Peyer's patch (tissue), 4 donors: Measurements from ENCODE around the gene ASPSCR1.

Experiments used
- POLR2A ChIP-seq, 2 donors: fragments of 450-650 bp; IDR thresholded peaks; one replicate each; pipeline ENCODE4 v1.5.1; 2017; ENCODE audit warnings: antibody characterized with exemption in 2 of 2, mild to moderate bottlenecking in 2 of 2, moderate library complexity in 2 of 2
- TF ChIP-seq, protein P1 (sequence below), 6 experiments: fragments of 450-650 bp in 4 of 6; fragments of 200-600 bp in 2 of 6; sonication (generic) in 1 of 6; IDR thresholded peaks; one replicate each; pipeline ENCODE4 v1.5.1; 2017 to 2019; ENCODE audit warnings: antibody characterized with exemption in 6 of 6, mild to moderate bottlenecking in 3 of 6, moderate library complexity in 1 of 6

DNA sequence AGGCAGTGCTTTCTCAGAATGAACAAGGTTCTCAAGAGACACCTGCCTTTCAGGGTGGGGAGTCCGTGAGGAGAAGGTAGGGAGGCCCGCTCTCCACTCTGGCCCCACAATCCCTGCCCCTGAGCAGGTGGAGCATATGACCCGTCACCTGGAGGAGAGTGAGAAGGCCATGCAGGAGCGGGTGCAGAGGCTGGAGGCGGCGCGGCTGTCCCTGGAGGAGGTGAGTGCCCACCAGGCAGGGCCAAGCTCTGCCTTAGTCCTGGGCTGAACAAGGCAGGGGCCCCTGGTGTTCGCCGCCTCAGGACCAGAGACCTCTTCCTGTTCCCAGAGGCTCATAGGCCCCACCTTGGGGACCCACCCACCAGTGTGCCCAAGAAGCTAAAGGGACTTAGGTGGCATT is 51.5 kb downstream of the ASPSCR1 start:
- TF ChIP-seq, protein P1, sequence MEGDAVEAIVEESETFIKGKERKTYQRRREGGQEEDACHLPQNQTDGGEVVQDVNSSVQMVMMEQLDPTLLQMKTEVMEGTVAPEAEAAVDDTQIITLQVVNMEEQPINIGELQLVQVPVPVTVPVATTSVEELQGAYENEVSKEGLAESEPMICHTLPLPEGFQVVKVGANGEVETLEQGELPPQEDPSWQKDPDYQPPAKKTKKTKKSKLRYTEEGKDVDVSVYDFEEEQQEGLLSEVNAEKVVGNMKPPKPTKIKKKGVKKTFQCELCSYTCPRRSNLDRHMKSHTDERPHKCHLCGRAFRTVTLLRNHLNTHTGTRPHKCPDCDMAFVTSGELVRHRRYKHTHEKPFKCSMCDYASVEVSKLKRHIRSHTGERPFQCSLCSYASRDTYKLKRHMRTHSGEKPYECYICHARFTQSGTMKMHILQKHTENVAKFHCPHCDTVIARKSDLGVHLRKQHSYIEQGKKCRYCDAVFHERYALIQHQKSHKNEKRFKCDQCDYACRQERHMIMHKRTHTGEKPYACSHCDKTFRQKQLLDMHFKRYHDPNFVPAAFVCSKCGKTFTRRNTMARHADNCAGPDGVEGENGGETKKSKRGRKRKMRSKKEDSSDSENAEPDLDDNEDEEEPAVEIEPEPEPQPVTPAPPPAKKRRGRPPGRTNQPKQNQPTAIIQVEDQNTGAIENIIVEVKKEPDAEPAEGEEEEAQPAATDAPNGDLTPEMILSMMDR (IDR thresholded peaks at IDR 0.05), result no peak
- no peak for TF ChIP-seq POLR2A (IDR thresholded peaks at IDR 0.05)
